Measurements from ENCODE around the gene NT5DC1.

The NT5DC1 gene

DNA sequence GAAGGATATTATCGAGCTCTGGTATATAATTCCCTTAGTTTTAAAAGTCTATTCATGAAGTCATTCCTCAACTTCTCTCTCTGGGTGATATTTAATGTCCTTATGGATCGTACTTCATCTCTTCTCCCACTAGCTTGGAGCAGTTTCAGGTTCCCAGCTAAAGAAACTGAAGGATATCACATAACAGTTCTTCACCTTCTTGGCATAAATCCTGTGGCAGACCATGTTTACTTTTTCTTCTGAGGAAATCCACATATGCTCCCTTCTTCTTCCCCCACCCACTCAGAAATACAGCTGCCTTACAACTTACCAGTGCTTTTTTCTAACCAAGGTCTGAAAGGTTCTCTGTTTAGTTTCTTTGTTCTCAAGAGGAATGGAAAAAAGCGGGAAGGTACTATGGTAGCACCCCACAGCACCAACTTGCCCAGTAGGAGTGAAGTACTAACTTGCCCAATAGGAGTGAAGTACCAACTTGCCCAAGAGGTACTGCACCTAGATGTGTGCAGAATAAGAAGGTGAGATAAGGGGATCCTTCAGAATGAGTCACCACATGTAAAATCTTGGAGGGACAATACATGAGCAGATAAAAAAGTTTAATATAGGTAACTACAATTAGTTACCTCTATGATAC lies 100.1 kb downstream of the NT5DC1 start:
- no peak for DNase-seq

DNA sequence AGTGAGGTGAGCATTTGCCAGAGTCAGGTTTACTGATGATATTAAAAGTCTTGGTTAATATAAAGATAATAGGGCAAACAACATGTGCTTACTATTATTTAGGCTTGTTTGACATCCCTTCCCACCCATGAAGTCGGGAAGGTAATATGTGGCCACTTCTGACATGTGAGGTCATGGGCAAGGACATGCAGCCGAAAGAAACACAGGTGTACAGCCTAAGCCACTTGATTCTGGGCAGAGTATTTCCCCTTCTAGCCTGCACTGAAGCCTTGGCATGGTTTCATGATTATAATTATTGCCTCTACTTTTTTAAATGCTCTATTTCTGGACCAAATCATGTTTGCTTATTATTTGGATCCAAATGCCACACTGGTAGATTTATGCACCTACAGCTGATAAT lies 100.9 kb downstream of the NT5DC1 start:
- no peak for DNase-seq

DNA sequence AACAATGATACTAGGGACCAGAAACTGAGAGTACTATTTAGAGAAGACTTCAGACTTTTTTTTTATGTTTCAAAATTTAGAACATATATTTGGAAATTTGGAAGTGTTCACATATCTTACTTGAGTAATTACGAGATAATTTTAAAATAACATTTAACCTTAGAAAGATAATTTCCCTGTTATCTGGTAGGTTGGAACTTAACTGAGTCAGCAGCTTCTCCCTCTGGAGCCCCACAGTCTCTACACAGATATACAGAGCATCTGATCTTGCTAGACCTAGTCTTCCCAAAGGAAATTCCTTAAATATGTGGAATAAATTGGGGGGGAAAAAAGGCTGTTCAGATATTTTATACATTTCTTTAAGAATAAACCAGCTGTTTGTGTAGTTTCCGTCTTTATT lies 104.6 kb downstream of the NT5DC1 start:
- no peak for DNase-seq

DNA sequence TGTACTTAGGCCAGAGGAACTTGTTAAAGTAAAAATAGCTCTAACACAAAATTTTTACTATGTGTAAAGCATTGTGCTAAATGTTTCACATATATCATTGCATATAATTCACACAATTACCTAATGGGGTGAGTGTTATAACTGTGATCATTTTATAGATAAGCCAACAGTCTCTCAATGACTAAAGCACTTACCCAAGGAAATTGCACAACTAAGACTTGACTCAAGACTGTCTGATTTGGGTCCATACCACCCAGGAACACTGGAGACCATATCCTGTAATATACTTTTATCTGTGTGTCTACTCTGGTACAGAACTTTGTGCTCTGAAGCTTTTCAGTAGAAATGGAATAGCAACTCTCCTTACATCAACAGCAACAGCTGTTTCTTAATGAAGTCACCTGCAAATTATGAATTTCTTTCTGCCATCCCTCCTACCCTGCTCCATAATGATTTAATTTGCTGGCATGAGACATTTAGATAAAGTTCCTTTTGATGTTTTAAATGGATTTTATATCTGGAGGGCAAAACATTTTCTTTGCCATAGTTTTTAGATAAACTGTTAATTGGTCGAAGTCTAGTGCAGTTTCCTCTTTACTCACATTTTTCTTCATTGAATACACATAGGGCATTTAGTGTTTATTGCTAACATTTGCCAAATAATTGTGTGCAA lies 105.7 kb downstream of the NT5DC1 start:
- no peak for DNase-seq

DNA sequence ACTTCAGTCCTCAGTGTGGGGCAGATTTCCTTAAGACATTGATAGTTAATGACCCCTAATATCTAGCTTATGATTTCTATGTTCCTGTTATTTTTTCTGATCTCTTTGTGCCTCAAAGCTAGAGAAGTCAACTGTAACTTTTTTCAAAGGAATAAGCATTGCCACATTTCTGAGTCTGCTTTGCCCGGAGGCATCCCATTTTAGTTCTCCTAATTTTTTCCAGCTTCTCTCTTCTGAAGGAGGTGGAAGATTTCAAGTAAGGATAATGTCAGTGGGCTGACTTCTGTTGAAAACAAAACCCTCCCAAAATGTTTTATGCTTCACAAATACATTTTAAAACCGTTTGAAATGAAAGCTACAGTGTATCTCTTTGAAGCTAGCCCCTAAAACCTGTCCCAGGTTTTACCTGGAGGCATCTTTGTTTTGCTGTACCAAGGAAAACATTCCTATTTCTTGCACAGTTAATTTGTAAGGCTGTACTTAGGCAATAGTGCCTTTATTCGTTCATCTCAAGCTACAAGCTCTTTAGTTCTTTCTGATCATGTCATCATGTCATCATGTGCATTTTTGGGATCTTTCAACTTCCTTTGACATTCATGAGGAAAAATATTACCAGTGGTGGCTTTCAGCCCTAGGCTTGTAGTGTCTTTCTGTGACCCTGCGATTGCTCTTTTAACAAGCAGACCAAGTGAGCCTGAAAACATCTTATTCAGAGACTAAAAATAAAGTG lies 107.6 kb downstream of the NT5DC1 start:
- no peak for DNase-seq

DNA sequence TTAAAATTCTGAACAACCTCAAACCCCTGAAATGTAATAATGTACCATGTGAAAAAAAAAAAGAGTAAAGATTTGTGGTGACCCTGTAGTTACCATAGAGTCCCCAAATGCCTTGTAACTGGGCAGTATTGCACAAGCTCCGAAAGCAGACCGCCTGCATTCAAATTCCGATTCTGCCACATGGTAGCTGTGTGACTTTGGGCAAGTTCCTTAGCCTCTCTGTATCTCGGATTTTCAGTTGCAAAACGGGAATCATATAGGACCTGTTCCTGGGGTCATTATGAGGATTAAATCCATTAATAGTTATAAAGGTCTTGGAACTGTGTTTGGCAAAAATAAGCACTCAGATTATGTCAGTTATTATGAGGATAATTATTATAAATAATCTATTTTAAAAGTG lies 109.7 kb downstream of the NT5DC1 start:
- no peak for DNase-seq

DNA sequence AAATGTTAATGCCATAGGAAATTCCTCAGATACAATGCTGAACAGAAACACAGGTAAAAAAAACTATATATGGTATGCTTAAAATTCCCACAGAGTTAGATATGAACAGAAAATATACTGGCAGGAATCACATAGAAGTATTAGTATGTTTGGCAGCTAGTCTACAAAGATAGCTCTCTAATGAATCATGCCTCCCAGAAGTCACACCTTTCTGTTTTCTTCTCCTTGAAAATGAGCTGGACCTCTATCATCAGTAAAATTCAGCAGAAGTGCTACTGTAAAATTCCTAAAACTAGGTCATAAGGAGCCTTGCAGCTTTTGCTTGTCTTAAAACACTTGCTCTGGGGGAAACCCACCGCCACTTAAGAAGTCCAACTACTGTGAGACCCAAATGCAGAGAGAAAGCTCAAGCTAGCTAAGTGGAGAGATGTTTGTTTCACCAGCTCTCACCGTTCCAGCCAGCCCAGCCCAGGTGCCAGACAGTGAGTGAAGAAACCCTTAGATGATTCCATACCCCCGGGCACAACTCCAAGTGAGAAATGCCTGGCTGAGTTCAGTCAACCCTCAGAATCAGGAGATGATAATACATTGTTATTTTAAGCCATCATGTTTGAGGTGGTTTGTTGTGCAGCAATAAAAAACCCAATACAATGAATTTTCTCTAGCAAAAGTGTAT lies 110.2 kb downstream of the NT5DC1 start:
- no peak for DNase-seq

DNA sequence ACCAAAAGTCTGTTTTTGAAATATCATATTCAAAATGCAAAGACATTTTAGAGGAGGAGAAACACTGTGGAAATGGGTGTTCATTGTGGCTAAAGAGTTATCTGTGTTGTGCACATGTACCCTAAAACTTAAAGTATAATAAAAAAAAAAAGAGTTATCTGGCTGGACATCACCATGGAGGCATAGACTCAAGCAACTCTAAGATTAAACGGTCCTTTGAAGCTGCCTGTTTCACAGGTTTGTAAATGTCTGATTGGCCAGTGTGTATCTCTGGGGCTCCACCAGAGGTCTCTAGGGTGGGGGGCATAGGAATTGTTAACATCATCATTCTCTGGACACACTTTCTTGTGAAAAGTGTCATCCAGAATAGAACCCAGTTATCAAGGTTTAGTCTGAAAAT lies 114.0 kb downstream of the NT5DC1 start:
- no peak for DNase-seq

DNA sequence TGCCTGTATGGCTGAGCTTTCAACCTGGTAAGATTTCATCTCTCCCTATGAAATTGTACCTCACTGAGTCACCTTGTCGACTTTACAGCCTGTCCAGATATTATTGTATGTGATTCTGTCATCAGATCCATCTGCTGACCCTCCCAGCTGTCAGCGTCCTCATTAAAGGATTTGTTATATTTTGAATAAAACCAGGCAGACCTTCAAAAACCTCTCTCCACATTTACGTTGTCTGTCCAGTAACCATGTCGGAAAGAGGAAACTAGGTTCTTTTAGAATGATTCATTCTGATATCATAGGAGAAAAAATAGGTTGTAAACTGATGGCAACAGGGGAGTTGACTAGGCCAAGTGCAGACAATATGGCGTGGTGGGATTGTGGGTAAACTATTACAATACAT lies 114.8 kb downstream of the NT5DC1 start:
- DNase-seq, result no peak

DNA sequence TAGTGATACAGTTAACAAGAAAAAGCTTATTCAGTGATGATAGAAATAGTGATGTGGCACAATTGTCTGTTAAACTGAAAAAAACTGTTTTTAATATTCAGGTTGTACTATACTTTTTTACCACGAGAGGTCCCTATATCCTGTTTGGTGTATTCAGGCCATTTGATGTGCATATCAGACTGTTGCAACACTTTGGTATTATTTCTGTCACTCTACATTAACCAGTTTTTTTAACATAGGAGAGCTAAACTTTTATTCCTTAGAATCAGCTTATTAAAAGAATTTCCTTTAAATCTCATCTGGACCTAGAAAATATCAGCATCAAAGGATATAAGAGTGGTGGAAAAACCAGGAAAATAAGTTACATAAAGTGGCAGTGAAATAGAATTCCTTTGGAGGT lies 116.4 kb downstream of the NT5DC1 start:
- DNase-seq, result no peak

DNA sequence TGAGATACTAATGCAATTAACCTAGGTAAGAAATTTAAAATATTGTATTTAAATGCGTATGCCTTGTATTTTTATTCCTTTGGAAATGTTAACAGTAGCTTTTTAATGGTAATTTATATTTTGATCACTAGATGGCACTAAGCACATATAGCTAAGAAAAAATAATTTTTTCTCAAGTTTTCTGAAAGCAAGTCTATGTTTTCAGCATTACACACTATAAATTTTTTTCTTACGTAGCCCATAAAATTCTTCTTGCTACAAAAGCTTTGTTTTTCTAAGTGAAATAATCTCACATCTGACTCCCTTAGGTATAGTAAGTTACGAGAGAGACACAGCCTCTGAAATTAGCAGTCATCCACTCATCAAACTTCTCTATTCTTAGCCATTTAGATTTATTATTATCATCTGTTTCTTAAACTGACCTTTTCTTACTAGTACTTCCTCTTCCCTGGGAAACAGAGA lies 117.5 kb downstream of the NT5DC1 start:
- DNase-seq, result no peak

DNA sequence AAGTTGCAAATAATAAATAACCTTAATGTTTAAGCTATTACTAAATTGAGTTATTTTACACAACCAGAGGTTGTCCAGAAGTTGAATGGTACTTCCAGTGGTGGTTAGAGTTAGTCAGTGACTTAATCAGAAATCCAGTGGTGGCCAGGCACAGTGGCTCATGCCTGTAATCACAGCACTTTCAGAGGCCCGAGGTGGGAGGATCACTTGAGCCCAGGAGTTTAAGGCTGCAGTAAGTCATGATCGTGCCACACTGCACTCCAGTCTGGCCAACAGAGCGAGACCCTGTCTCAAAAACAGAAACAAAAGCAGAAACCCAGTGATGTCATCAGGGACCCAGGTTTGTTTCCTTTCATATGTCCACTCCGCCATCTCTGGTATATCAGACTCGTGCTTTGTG lies 118.2 kb downstream of the NT5DC1 start:
- no peak for DNase-seq

DNA sequence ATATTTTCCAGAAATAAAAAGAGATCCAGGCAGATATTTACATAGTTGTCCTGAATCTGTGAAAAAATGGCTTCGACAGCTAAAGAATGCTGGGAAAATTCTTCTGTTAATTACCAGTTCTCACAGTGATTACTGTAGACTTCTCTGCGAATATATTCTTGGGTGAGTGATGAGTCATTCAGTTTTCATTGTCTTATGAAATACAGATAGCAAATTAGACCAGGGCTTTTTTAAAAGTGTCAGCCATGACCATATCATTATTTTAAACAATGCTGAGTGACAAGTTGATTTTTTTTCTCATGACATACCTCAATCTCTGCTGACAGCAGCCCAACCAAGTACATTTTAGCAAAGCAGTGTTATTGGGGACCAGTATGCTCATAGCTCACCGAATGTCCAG lies 120.4 kb downstream of the NT5DC1 start:
- no peak for DNase-seq

DNA sequence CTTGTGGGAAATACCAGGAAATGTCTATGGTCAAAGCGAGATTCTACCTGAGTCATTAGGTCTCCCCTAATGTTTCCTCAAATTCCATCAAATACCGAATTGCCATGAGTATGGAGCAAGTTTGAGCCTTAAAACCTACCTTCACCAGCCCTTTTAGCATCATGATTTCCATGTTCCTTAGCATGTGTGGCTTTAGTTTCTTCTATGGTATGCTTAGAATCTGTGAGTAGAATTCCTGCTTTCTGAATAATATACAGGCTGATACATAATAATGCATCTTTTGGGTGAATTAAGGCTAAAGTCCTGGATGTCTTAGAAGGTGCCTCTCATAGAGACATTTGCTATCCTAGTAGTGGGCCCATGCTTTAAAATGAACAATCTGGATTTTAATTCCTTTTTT lies 121.3 kb downstream of the NT5DC1 start:
- DNase-seq, result no peak

DNA sequence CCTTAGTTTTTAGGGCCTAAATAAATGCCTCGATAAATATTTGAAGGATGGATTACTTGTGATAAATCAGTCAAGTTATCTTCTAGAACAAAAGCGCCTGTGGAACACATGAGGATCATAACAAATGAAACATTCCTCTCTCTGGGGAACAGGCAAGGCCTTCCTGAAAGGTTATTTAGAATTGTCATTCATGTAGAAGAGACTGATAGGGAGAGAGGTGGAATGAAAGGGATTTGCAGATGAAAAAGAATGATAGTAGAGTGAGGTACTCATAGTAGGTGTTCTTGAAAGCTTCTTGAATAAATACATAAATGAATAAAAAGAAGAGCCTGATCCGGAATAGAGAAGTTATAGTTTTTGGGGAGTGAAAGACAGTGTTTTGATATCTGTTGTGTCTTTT lies 122.7 kb downstream of the NT5DC1 start:
- DNase-seq, result no peak

DNA sequence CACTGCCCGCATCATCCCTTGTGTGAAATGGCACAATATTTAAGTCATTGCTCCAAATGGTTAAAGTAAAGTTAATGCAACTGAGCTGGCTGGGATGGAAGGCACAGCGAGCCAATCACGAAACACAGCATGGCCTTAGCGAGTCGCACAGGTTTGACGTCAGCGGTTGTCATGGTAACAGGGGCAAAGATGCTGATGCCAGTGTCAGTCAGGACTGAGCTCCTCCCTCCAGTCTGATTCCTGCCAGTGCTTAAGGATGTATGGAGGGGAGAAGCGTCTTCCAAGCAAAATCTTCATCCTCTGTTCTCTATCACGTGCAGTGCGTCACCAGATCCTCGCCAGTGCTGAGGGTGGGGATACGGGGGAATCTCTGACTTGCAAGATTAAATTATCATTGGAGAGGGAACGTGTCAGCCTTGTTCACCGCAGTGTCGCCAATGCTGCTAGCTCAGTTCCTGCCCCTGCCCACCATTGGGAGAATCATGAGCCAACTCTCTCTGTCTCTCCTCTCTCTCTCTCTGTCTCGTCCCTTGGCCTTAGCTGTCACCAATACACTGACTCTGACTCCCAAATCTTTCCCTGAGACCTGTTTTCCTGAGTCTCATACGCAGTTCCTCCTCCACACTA lies 128.7 kb downstream of the NT5DC1 start:
- no peak for DNase-seq

DNA sequence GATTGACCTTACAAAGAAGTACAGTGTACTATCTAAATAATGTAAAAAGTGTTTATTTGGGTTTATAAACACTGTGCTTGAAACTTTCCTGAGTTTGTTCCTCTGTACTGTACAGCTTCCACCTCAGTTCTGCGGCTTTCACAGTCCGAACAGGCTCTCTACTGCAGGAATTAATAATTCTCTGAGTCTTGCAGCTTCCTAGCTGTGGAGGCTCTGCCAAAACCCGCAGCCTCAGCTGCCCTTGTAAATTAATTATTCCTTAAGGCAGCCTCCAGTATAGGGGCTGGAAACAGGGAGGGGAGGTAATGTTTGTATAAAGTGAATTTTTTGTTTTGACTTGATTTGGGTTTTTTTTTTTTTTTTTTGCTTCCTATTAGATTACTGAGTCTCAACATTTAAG lies 134.0 kb downstream of the NT5DC1 start:
- no peak for DNase-seq

DNA sequence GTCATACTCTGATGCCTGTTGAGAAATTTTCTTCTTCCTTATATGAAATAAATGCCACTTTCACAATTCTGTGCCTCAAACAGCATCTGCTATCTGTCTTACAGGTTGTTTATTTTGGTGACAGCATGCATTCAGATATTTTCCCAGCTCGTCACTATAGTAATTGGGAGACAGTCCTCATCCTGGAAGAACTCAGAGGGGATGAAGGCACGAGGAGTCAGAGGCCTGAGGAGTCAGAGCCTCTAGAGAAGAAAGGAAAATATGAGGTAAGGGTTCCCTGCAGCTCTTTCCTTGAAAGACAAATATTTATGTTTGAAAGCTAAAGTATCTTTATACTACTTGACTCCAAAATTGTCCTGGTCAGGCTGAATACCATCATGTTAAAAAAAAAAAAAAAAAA lies 137.4 kb downstream of the NT5DC1 start:
- no peak for DNase-seq

DNA sequence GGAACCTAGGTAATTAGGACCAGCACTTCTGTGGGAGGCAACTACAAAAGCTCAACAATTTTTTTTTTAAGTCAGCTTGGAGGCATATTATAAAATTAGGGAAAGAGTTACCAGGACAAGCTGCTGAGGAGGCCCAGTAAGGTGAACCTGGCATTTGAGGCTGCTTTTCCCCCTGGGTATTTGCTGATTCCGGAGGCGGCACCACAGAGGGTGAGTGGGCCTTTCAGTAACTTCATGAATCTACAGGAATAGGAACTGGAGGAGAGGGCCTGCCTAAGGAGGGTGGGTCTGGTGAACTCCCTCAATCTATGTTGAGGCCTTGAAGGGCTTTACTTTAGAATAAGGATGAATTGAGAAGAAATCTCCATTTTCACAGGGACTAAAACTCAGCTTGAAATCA lies 138.6 kb downstream of the NT5DC1 start:
- DNase-seq, result no peak

DNA sequence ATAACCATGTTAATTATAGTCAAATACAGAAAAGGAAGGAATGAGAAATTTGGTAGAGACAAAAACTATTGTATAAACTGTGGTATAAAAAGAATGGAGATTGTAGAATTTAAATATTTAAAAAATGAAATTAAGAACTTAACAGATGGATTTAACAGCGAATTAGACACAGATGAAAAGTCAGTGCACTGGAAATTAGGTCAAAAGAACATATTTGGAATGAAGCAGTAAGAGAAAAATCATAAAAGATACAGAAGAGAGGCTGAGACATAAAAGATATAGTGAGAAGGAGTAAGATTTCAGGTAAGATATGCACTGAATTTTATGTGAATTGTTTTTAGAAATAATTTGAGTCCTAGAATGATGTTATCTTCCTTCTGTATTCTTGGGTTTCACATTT lies 139.2 kb downstream of the NT5DC1 start:
- DNase-seq, result no peak

DNA sequence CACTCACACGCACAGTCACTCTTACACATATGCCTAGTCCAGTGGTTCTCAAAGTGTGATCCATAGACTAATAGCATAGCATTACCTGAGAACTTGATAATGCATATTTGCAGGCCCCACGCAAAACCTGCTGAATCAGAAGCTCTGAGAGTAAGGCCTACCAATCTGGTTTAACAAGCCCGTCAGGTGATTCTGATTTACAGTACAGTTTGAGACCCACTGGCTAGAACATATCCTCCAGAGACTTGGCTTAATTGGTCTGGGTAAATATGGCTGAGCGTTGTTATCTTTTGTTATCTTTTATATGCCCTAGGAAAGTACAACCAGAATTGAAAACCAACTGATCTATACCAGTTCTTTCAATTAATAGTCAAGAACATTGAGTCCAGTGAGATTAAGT lies 143.6 kb downstream of the NT5DC1 start:
- peak; percentile 45 for DNase-seq

DNA sequence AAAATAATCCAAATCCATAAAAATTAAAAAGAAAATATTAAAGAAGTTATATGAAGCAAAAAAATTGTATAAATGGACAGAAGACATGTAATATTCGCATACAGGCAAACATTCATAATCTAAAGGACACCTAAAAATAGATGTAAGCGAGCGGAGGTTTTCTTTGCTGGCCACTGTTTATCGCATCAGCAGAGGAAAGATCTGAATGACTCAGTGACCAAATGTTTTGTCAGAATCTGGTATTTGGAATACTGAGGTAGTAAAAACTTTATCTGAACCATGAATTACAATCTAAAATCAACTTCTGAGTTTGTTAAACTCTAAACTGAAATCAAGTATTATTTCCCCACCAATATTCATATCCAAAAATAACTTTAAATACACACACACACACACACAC lies 145.4 kb downstream of the NT5DC1 start:
- no peak for DNase-seq

DNA sequence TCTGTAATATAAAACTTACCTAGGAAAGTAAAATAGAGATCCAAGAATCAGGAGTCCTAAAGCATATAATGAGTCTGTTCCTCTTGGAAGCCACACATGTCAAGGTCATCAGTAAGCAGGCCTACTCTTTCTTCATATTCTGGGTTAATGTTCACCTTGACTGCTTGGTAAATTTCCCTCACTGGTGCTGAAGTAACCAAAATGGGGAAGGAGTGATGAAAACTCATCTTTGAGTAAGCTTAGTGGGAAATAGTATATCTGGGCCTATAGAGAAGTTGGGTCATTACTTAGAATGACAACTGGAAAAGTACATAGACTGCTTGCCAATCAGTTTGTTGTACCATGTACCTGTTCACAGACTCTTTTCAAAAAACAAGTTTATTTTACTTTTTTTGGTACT lies 146.6 kb downstream of the NT5DC1 start:
- no peak for DNase-seq

Data from NCI-H1436 treated with DMSO at 0.1 percent for 48 hours (cell line).